Measurements from ENCODE around the gene ZNF407. TPM values are rescaled to one million over a fixed set of nuclear protein-coding genes. Genes with fewer than 3 reads are reported as not detected.

The ZNF407 gene
- total RNA-seq, 1 donor from 2014 or later: 26.7 TPM

DNA sequence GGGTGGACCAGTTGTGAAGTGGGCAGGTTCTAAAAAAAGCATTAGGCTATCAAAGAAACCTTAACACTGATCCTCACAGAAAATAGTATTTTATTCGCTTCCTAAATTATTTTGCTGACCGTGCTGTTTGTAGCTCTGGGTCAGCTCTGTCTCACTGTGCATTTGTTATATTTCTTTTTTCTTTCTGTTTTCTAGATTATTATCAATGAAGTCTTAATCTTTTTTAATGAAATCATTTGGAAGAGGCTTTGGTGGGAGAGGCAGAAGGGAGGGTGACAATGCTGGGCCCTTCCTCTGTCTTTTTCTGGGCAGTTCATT lies 397.7 kb downstream of the ZNF407 start:
- Mint-ChIP-seq H3K27ac (no peak overlapping the region), H3K4me3 (no peak overlapping the region), H3K27me3 (no peaks in the 10 kb centered on the region), H3K36me3 (ENCODE audit: low read depth) (peaks cover 10% of the 10 kb centered on the region), H3K4me1 (peaks cover 21% of the 10 kb centered on the region), H3K9me3 (no peaks in the 10 kb centered on the region)
- CTCF ChIA-PET: no interaction called here
- POLR2A ChIA-PET: no interaction called here
- TF ChIP-seq CTCF (IDR thresholded peaks at IDR 0.05): no peak
- ATAC-seq (ENCODE audit: low read depth) (no peak), DNase-seq (no peak)
- intact Hi-C loops (cut with micrococcal nuclease): no loop called here

GRCh38 chr18:74996055-74996454 lies 398.4 kb downstream of the ZNF407 start:
- peaks cover 17% of the 10 kb centered on the region for H3K4me1 Mint-ChIP-seq
- intact Hi-C loops (cut with micrococcal nuclease): no loop called here
- peaks cover 10% of the 10 kb centered on the region for H3K36me3 Mint-ChIP-seq (ENCODE audit: low read depth)
- ChIA-PET CTCF (no interaction called here), POLR2A (no interaction called here)
- H3K4me3 Mint-ChIP-seq: no peak overlapping the region
- no peak for ATAC-seq (ENCODE audit: low read depth)
- TF ChIP-seq CTCF (IDR thresholded peaks at IDR 0.05): no peak
- no peaks in the 10 kb centered on the region for H3K27me3 Mint-ChIP-seq
- DNase-seq: no peak
- H3K9me3 Mint-ChIP-seq: no peaks in the 10 kb centered on the region
- H3K27ac Mint-ChIP-seq: no peak overlapping the region

DNA sequence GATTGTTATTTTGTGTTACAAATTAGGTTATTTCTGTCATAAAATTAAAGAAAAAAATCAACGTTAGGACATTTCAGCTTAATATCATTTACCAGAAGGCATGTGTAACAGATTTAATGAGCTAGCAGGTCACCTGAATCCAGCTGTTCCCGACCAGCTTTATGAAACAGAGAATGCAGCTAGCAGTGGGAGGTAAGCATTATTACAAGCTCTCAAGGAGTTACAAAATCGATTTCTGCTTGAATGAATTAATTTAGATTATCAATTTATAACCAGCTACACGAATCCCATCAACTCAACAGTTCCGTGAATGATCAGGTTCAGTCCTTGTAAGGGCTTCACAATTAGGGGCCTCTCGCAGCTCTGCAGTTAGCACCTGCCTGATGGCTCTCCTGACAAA lies 399.3 kb downstream of the ZNF407 start:
- no peak overlapping the region for H3K4me3 Mint-ChIP-seq
- intact Hi-C loops (cut with micrococcal nuclease): no loop called here
- TF ChIP-seq CTCF (IDR thresholded peaks at IDR 0.05): no peak
- H3K4me1 Mint-ChIP-seq: peaks cover 17% of the 10 kb centered on the region
- ChIA-PET CTCF (no interaction called here), POLR2A (no interaction called here)
- H3K27ac Mint-ChIP-seq: no peak overlapping the region
- H3K9me3 Mint-ChIP-seq: no peaks in the 10 kb centered on the region
- peaks cover 10% of the 10 kb centered on the region for H3K36me3 Mint-ChIP-seq (ENCODE audit: low read depth)
- ATAC-seq (ENCODE audit: low read depth) (no peak), DNase-seq (no peak)
- H3K27me3 Mint-ChIP-seq: no peaks in the 10 kb centered on the region

DNA sequence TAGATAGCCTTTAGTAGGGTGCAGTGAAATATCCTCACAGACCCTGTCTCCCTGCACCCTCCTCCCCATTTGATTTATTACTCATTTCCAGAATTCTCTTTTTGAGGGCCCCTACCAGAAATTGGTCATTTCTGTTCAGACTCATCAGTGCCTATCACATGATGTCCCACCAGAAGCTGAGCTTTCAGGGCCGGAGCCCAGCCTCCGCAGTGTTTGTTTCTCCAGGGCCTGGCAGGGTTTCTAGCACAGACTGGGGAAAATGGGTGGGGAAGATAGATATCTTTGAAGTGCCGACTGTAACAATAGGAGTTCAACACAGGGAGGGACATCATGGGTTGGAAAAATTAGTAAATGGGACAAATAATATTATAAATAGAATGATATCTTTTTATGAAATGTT lies 403.2 kb downstream of the ZNF407 start:
- Mint-ChIP-seq H3K9me3 (no peaks in the 10 kb centered on the region), H3K27ac (no peak overlapping the region), H3K36me3 (ENCODE audit: low read depth) (peaks cover 10% of the 10 kb centered on the region), H3K4me3 (no peak overlapping the region), H3K4me1 (no peaks in the 10 kb centered on the region), H3K27me3 (no peaks in the 10 kb centered on the region)
- no peak for TF ChIP-seq CTCF (IDR thresholded peaks at IDR 0.05)
- no peak for ATAC-seq (ENCODE audit: low read depth)
- ChIA-PET POLR2A (no interaction called here), CTCF (no interaction called here)
- no peak for DNase-seq
- intact Hi-C loops (cut with micrococcal nuclease): no loop called here

DNA sequence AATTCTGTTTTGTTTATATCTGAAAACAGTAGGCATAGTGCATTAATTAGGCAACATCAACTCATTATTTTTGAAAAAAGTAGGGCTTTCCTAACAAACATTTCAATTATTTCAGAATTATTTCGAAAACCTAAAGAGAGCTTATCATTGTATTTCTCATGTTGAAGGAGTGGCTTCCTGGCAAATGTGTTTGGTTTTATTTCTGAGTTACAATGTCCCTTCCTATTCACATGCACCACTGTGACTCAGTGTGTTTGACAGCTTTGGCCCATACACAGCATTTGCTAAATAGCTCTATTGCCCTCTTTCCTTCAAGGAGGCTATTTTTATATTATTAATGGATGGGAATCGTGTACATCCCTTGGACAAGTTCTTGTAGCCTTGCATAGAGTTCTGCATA lies 405.4 kb downstream of the ZNF407 start:
- H3K4me3 Mint-ChIP-seq: no peak overlapping the region
- H3K4me1 Mint-ChIP-seq: no peaks in the 10 kb centered on the region
- H3K9me3 Mint-ChIP-seq: no peaks in the 10 kb centered on the region
- intact Hi-C loops (cut with micrococcal nuclease): no loop called here
- H3K27me3 Mint-ChIP-seq: no peaks in the 10 kb centered on the region
- no peak for TF ChIP-seq CTCF (IDR thresholded peaks at IDR 0.05)
- CTCF ChIA-PET: no interaction called here
- H3K36me3 Mint-ChIP-seq (ENCODE audit: low read depth): peaks cover 15% of the 10 kb centered on the region
- no peak for DNase-seq
- no peak overlapping the region for H3K27ac Mint-ChIP-seq
- no peak for ATAC-seq (ENCODE audit: low read depth)
- POLR2A ChIA-PET: no interaction called here
